ENCODE measurements around the gene C1QTNF5.

Gene C1QTNF5

GRCh38 chr11:119363851-119364590, 23.3 kb upstream of the C1QTNF5 start:
- no peak overlapping the region for H3K4me3 ChIP-seq (ENCODE audit: low read depth, low read length)
- TF ChIP-seq CTCF (IDR thresholded peaks at IDR 0.05; ENCODE audit: low read depth, low read length): no peak
- no peak for TF ChIP-seq POLR2A (IDR thresholded peaks at IDR 0.05; ENCODE audit: extremely low read depth, insufficient read length)
- TF ChIP-seq, protein P1, sequence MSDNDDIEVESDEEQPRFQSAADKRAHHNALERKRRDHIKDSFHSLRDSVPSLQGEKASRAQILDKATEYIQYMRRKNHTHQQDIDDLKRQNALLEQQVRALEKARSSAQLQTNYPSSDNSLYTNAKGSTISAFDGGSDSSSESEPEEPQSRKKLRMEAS (IDR thresholded peaks at IDR 0.05; ENCODE audit: low read depth, low read length): no peak
- no peak for TF ChIP-seq MYC (IDR thresholded peaks at IDR 0.05; ENCODE audit: low read depth, low read length)
- no peak for DNase-seq (ENCODE audit: low read depth)

DNA sequence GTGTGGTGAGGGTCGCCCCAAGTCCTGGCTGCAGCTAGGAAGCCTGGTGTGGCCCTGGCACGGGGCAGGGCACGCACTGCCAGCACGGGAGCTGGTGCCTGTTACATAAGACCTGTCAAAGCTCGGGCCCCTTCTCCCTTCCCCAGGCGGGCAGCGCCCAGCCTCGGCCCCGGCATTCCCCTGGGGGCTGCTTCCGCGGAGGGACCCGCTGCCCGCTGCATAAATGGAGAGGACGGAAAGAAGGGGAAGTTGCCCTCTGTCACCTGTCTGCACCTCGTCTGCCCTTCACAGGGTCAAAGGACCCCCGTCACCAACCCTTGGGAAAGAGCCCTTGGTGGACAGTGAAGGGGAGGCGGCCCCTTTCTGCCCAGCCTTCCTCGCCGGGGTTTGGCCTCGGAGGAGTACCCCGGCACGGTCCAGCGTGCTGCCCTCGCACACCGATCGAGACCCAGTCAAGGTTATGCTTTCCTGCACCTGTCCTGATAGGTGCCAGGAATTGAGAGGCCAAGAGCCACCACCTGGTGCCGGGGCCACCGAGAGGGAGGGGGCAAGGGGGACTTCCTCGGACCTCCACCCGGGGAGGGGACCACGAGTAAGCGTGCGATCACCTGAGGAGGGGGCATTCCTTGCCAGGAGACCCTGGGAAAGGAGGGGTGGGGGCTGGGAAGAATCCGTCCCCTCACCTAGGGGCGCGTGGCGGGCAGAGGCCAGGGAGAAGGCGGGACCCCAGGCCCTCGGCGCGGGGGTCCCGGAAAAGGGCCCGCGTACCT, 22.6 kb upstream of the C1QTNF5 start:
- H3K4me3 ChIP-seq (ENCODE audit: low read depth, low read length): no peak overlapping the region
- no peak for DNase-seq (ENCODE audit: low read depth)
- TF ChIP-seq MYC (IDR thresholded peaks at IDR 0.05; ENCODE audit: low read depth, low read length) (no peak), POLR2A (IDR thresholded peaks at IDR 0.05; ENCODE audit: extremely low read depth, insufficient read length) (no peak), CTCF (IDR thresholded peaks at IDR 0.05; ENCODE audit: low read depth, low read length) (no peak)
- TF ChIP-seq, protein P1 (IDR thresholded peaks at IDR 0.05; ENCODE audit: low read depth, low read length): no peak

GRCh38 chr11:119362741-119363080, 22.0 kb upstream of the C1QTNF5 start:
- no peak overlapping the region for H3K4me3 ChIP-seq (ENCODE audit: low read depth, low read length)
- TF ChIP-seq MYC (IDR thresholded peaks at IDR 0.05; ENCODE audit: low read depth, low read length): no peak
- TF ChIP-seq, protein P1 (IDR thresholded peaks at IDR 0.05; ENCODE audit: low read depth, low read length): no peak
- no peak for TF ChIP-seq POLR2A (IDR thresholded peaks at IDR 0.05; ENCODE audit: extremely low read depth, insufficient read length)
- no peak for TF ChIP-seq CTCF (IDR thresholded peaks at IDR 0.05; ENCODE audit: low read depth, low read length)
- DNase-seq (ENCODE audit: low read depth): no peak

DNA sequence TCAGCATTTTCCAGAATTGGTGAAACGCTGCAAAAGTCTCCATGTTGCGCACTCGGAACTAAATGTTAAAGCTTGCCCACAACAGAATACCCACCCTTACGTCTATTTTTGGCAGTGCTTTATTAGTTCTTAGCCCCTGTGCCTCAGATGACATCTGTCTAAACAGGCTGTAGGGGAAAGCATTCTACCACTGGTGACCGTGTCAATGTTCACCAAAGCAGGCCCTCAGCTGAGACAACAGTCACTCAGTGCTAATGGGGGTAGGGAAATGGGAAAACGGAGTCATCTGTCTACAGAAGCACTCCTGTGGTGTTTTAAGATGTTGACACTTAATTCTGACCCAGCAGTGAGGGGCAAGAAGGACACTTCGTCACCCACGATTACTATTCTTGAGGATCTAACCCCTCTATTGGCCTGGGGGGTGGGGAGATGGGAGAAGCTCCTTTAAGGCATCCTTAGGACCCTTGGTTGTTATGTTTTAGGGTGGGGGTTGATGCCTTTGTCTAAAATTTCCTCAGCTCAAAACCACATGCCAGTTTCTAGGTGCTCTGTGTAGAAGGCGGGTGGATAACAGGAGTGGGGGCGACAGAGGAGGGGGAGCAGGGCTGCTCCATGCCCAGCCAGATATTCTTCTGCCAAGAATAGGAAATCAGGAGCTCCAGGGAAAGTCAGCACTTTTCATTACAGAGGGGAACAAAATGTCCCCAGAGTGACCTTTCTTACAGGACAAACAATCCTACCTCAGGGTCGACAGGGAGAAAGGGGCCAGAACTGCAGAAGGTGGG, 21.4 kb upstream of the C1QTNF5 start:
- TF ChIP-seq MYC (IDR thresholded peaks at IDR 0.05; ENCODE audit: low read depth, low read length) (no peak), CTCF (IDR thresholded peaks at IDR 0.05; ENCODE audit: low read depth, low read length) (no peak), POLR2A (IDR thresholded peaks at IDR 0.05; ENCODE audit: extremely low read depth, insufficient read length) (no peak)
- TF ChIP-seq, protein P1 (IDR thresholded peaks at IDR 0.05; ENCODE audit: low read depth, low read length): no peak
- no peak for DNase-seq (ENCODE audit: low read depth)

DNA sequence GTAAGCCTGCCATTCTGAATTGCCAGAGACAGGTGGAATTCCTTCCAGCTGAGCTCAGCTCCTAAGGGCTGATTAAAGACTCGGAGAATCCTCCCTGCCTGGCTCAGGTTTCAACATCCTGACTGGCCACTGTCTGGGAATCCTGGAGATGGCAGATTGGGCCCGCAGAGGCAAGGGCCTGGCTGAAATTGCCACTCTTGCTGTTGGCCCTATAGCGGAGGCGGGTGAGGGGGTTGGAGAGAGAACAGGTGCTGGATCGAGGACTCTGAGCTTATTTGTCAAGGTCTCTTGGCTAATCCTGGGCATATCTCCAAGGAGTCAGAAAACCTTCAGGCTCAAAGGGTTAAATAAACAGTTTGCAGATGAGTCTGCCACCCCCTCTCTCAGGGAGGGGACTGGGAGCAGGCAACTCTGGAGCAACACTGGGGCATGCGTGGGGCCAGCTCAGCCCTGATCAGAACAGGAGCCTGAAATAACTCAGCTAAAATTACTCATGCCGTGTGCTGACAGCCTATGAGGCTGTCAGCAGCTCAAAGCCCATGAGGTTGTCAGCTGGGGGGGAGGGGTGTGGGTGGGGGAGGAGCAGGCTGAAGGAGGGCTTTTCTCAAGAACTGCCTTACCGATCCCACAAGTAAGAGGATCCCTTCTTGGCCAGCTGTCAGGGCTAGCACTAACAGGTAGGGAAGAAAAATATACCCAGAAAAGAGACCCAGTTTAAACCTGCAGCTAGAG, 20.5 kb upstream of the C1QTNF5 start:
- TF ChIP-seq, protein P1 (IDR thresholded peaks at IDR 0.05; ENCODE audit: low read depth, low read length): peak; percentile 4; the same call in 1 of the 2 replicates
- TF ChIP-seq CTCF (IDR thresholded peaks at IDR 0.05; ENCODE audit: low read depth, low read length): no peak
- peak; percentile 80 for DNase-seq (ENCODE audit: low read depth)
- H3K4me3 ChIP-seq (ENCODE audit: low read depth, low read length): no peak overlapping the region

More for the DNA sequence above, 21.4 kb upstream of the C1QTNF5 start:
- H3K4me3 ChIP-seq (ENCODE audit: low read depth, low read length): no peak overlapping the region
